Activated B cell treated with CpG ODN at 0.5 μM for 24 hours (primary cell): ENCODE results near the gene TGM1. TPM values are rescaled to one million over a fixed set of nuclear protein-coding genes. Genes with fewer than 3 reads are reported as not detected.
A peak's percentile ranks its signal among the peaks of the same experiment; 100 is the strongest.

Source experiments
- ATAC-seq: fragments of 200-7000 bp; cut with Tn5 transposase; one replicate; pipeline ENCODE4 v1.10.0; 2021; ENCODE audit warnings: low read depth, mild to moderate bottlenecking, moderate library complexity
- CTCF ChIA-PET: fragments of 350-600 bp; sonication (Branson Sonifier 250); formaldehyde crosslinking; loops from one replicate; lab custom pipeline; 2021; ENCODE audit warnings: antibody characterized with exemption; lab: Charles Lee
- POLR2A ChIA-PET: fragments of 350-600 bp; sonication (Branson Sonifier 250); formaldehyde crosslinking; loops from one replicate; lab custom pipeline; 2021; ENCODE audit warnings: antibody characterized with exemption; lab: Charles Lee
- DNase-seq: peaks from one replicate; pipeline ENCODE4 v3.0.0; 2022
- H3K27ac Mint-ChIP-seq: one replicate; pipeline ENCODE4 v1.8.0; 2020; ENCODE audit warnings: mixed read lengths
- H3K27me3 Mint-ChIP-seq: one replicate; pipeline ENCODE4 v1.8.0; 2021; ENCODE audit warnings: mixed read lengths
- H3K36me3 Mint-ChIP-seq: one replicate; pipeline ENCODE4 v1.8.0; 2021; ENCODE audit warnings: low read depth, mixed read lengths
- H3K4me1 Mint-ChIP-seq: one replicate; pipeline ENCODE4 v1.8.0; 2021; ENCODE audit warnings: mixed read lengths
- H3K4me3 Mint-ChIP-seq: one replicate; pipeline ENCODE4 v1.8.0; 2020; ENCODE audit warnings: mild to moderate bottlenecking, mixed read lengths
- H3K9me3 Mint-ChIP-seq: one replicate; pipeline ENCODE4 v1.8.0; 2020; ENCODE audit warnings: mixed read lengths
- intact Hi-C: fragments of 100-400 bp; cut with micrococcal nuclease; formaldehyde crosslinking; loops from one replicate; pipeline ENCODE4 v1.15.1; 2024
- total RNA-seq: library from RNA; stranded (reverse); gene quantifications from 2 replicates; pipeline ENCODE4 v1.2.3, GENCODE V29; 2022
- TF ChIP-seq, protein P1 (sequence below): fragments of 200-600 bp; IDR thresholded peaks from one replicate; pipeline ENCODE4 v1.8.0; 2022; ENCODE audit warnings: antibody characterized with exemption, mild to moderate bottlenecking

The TGM1 gene
- total RNA-seq, 1 donor from 2014 or later: 6.5 TPM

DNA sequence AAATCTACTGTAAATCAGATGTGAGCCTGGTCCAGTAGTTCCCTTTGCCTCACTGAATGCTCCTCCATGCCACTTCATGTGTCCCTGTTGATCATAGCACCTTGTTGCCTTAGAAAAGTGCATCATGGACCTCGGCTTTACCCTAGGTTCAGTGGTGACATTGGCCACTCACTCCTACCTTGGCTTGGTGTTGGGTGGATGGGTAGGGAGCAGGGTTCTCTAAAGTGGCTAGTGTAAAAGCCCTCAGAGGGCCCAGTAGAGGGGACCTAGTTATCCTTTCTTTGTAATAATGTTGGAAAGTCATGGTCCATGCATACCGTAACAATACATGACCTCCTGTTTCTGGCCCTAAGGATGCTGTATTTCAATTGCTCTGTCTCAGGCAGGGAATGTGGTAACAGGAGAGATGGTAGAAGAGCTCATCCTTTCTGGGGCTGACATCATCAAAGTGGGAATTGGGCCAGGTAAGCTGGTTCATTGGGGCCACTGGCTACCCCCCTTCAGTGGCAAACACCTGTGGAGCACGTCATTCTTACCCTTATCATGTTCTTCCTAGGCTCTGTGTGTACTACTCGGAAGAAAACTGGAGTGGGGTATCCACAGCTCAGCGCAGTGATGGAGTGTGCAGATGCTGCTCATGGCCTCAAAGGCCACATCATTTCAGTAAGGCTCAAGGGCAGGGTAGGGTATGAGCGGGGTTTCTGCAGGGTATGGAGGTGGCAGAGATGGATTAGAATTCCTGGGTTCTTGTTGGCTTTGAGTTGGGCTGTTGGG is 26.1 kb downstream of the TGM1 start:
- intact Hi-C loops: no loop called here
- Mint-ChIP-seq H3K4me1 (peaks cover 69% of the 10 kb centered on the region), H3K27ac (peak overlapping the region; percentile 6), H3K9me3 (no peaks in the 10 kb centered on the region), H3K27me3 (no peaks in the 10 kb centered on the region), H3K36me3 (peaks cover 80% of the 10 kb centered on the region), H3K4me3 (no peak overlapping the region)
- no peak for ATAC-seq
- TF ChIP-seq, protein P1, sequence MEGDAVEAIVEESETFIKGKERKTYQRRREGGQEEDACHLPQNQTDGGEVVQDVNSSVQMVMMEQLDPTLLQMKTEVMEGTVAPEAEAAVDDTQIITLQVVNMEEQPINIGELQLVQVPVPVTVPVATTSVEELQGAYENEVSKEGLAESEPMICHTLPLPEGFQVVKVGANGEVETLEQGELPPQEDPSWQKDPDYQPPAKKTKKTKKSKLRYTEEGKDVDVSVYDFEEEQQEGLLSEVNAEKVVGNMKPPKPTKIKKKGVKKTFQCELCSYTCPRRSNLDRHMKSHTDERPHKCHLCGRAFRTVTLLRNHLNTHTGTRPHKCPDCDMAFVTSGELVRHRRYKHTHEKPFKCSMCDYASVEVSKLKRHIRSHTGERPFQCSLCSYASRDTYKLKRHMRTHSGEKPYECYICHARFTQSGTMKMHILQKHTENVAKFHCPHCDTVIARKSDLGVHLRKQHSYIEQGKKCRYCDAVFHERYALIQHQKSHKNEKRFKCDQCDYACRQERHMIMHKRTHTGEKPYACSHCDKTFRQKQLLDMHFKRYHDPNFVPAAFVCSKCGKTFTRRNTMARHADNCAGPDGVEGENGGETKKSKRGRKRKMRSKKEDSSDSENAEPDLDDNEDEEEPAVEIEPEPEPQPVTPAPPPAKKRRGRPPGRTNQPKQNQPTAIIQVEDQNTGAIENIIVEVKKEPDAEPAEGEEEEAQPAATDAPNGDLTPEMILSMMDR: no peak
- no peak for DNase-seq
- CTCF ChIA-PET: interaction anchor here (1.0 to 1.8 kb wide), 3 partner anchors 21 to 71 kb away, joined by 3 to 6 read pairs (median 4); partner anchors contain the start of gene MDP1
- POLR2A ChIA-PET: interaction anchor here (1.4 to 11.1 kb wide), 5 partner anchors 10 to 90 kb away, joined by 3 to 242 read pairs (median 9); partner anchors contain the start of genes CHMP4A, DHRS1, MDP1 and NOP9

DNA sequence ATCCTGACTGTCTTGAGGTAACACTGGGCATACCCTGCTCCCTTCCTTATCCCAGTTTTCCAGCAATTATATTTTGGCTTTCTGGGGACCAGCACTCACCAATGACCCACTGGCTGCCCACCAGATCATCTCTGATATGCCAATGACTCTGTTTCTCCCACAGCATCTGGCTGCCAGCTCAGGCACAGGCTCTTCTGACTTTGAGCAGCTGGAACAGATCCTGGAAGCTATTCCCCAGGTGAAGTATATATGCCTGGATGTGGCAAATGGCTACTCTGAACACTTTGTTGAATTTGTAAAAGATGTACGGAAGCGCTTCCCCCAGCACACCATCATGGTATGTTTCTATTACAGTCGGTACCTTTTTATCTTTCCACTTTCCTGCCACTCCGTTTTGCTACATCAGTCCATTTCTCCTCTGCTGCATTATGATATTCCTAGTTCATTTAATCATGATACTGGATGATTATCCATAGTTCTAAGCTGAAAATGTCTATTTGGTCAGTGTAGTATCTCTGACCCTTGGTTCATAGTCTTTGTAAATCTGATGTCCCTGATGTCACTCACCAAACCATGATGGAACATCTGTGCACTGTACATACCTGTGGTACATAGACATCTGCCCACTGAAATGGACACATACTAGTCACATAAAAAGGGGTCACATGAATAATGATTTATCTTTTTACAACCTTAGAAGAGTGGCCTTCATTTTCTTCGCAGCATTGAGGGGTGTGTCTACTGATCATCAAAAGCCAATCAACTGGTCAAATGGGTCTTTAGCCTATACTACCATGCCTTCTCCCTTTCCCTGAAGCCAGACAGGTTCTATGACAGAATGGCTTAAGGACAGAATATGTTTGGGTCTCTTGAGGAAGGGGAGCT is 26.9 kb downstream of the TGM1 start:
- Mint-ChIP-seq H3K4me1 (peaks cover 69% of the 10 kb centered on the region), H3K27ac (peak overlapping the region; percentile 65), H3K27me3 (no peaks in the 10 kb centered on the region), H3K4me3 (no peak overlapping the region), H3K9me3 (no peaks in the 10 kb centered on the region), H3K36me3 (peaks cover 77% of the 10 kb centered on the region)
- no peak for ATAC-seq
- no peak for DNase-seq
- CTCF ChIA-PET: interaction anchor here (1.5 to 1.8 kb wide), 4 partner anchors 20 to 75 kb away, joined by 5 to 6 read pairs (median 6); partner anchors contain the start of genes IRF9 and MDP1
- intact Hi-C loops: no loop called here
- POLR2A ChIA-PET: interaction anchor here (0.8 to 11.1 kb wide), 7 partner anchors 11 to 100 kb away, joined by 3 to 242 read pairs (median 4); partner anchors contain the start of genes CHMP4A, DHRS1, EMC9 and IRF9
- TF ChIP-seq, protein P1: no peak

DNA sequence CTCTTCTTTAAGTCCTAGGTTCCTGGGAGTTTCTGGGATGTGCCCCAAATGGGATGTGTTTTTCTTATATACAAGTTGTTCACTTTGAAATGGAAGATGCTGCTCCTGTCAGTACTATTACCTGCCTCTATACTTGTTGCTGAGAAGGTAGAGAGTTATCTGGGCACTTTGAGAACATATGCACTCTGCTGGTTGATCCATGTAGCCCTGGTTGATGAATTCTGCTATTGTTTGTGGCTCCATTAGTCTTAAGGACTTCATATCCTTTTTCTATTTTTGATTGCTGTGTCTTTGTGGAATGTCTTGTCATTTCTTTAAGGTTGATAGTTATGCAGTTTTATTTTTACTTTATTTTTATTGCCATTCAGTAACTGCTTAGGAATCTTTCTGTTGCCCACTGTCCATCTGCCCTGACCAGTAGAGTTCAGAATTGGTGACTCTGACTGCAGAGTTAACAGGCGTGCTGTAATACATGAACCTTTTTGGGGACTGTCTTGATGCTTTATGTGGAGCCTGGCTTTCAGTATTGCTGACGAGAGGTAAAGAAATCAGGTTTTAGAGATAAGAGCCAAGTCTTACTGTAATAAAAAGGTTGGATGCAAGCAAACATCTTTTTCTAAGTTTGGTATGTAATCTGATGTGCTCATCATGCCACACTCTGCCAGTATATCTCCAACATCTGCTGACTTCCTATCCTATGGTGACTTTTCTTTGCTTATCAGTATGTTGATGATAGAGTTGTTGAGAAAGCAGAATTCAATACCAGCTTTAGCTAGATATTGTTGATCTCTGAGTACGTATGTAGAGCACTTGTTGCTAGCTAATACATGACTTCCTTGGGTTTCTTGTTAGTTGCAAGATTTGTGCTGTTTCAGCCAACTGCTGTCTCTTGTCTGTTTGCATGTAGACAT is 28.6 kb downstream of the TGM1 start:
- no peak for DNase-seq
- no peaks in the 10 kb centered on the region for H3K27me3 Mint-ChIP-seq
- H3K27ac Mint-ChIP-seq: no peak overlapping the region
- CTCF ChIA-PET: interaction anchor here (0.9 to 1.6 kb wide), 5 partner anchors 9 to 74 kb away, joined by 4 to 6 read pairs (median 5); partner anchors contain the start of genes IRF9 and TINF2
- peak overlapping the region; percentile 5 for H3K4me3 Mint-ChIP-seq
- no peak for ATAC-seq
- peaks cover 60% of the 10 kb centered on the region for H3K36me3 Mint-ChIP-seq
- intact Hi-C loops: loop anchor here (5.0 kb wide), 1 partner anchor 38 kb away; the partner anchor contains the start of gene RABGGTA
- TF ChIP-seq, protein P1: no peak
- peaks cover 55% of the 10 kb centered on the region for H3K4me1 Mint-ChIP-seq
- POLR2A ChIA-PET: interaction anchor here (0.6 to 4.4 kb wide), 9 partner anchors 8 to 98 kb away, joined by 3 to 48 read pairs (median 3); partner anchors contain the start of genes CHMP4A, MDP1, PSME1 and RABGGTA
- H3K9me3 Mint-ChIP-seq: no peaks in the 10 kb centered on the region

DNA sequence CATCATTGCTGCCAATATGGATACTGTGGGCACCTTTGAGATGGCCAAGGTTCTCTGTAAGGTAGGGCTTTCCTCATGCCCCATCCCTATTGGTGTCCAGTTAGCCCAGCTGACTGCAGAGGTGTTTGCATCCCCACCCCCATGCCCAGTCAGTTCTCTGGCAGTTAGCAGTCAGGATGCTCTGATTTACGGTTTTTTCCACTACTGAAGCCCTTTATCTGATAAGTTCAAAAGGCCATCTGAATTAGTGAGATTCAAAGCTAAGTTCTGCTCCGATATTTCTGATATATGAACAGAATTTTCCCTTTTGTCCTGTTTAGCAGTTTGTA is 29.5 kb downstream of the TGM1 start:
- H3K27ac Mint-ChIP-seq: peak overlapping the region; percentile 94
- CTCF ChIA-PET: interaction anchor here (1.4 kb wide), 1 partner anchor 9 kb away, joined by 4 read pairs; the partner anchor contains the start of gene TINF2

More for the DNA sequence above, 29.5 kb downstream of the TGM1 start:
- Mint-ChIP-seq H3K9me3 (no peaks in the 10 kb centered on the region), H3K27me3 (no peaks in the 10 kb centered on the region), H3K36me3 (peaks cover 55% of the 10 kb centered on the region), H3K4me3 (peak overlapping the region; percentile 99), H3K4me1 (peaks cover 49% of the 10 kb centered on the region)
- TF ChIP-seq, protein P1: no peak
- DNase-seq: no peak
- no peak for ATAC-seq
- POLR2A ChIA-PET: interaction anchor here (0.6 to 4.4 kb wide), 3 partner anchors 9 to 87 kb away, joined by 3 to 48 read pairs (median 3); partner anchors contain the start of genes PSME2 and TINF2
- intact Hi-C loops: loop anchor here (5.0 kb wide), 1 partner anchor 39 kb away; the partner anchor contains the start of gene RABGGTA
